GM06990 (cell line): Measurements from ENCODE around the gene FBXL22.

Experiments
- DNase-seq: peaks from one replicate; pipeline ENCODE4 v3.0.0-alpha.2; 2011; ENCODE audit not compliant: insufficient read length; ENCODE audit errors: extremely low read depth
- H3K27me3 ChIP-seq: replicated peaks from 2 replicates; pipeline ENCODE4 v1.6.0; 2011; ENCODE audit warnings: low read length; ENCODE audit not compliant: control insufficient read depth, insufficient read depth
- H3K36me3 ChIP-seq: 2 replicates; pipeline ENCODE4 v1.5.1; 2011; ENCODE audit warnings: low read length; ENCODE audit not compliant: control insufficient read depth, insufficient read depth
- H3K4me3 ChIP-seq: replicated peaks from 2 replicates; pipeline ENCODE4 v1.5.1; 2011; ENCODE audit warnings: low read depth, mild to moderate bottlenecking, control low read depth, low read length
- CTCF ChIP-seq: IDR thresholded peaks from 2 replicates; pipeline ENCODE4 v1.5.1; 2011; ENCODE audit warnings: low read length, control low read depth, mild to moderate bottlenecking, inconsistent platforms; ENCODE audit not compliant: insufficient read depth, poor library complexity, severe bottlenecking

The FBXL22 gene

DNA sequence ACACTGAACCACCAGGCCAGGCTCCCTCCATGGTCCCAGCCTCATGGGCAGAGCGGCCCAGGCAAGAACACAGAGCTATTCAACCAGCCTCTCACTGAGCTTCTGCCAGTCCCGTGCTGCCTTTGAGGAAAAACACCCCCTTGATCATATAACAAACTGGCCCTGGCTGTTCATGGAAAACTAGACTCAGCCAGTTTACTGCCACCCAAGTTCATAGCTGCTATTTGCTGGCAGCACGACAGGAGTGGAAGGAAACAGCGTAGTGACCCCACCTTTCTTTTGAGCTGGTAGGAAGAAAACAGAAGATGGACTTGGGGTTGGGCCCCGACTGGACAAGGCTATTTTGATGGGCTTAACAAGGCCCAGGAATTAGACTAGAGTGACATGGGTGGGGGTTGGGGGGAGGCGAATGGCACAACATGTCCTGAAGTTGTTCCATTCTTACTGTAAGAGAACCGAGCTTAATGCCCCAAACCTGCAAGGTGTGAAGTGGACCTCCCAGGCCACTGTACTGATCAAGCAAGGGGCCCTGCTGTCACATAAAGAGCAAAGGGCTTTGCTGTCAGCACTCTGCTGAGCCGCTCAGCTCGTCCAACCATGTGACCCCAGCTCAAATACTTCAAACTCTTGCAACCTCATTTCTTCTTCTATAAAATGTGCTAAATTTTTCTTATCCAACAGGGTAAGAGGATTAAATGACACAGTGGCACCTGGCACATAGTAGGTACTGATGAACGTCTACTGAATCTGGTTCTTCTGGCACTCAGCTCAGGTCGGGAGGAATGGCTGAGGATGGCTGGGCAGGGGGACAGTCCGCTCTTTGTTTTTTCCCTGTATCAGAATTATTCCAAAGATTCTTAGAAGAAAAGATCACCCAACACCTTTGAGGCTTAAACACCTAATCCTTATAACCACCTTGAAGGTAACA, 1.6 kb downstream of the FBXL22 start:
- Histone ChIP-seq H3K36me3 (peaks cover 2% of the 10 kb centered on the region; the same call in 1 of the 2 replicates), H3K27me3 (no peaks in the 10 kb centered on the region), H3K4me3 (no peak overlapping the region)
- no peak for DNase-seq
- TF ChIP-seq CTCF = no peak

DNA sequence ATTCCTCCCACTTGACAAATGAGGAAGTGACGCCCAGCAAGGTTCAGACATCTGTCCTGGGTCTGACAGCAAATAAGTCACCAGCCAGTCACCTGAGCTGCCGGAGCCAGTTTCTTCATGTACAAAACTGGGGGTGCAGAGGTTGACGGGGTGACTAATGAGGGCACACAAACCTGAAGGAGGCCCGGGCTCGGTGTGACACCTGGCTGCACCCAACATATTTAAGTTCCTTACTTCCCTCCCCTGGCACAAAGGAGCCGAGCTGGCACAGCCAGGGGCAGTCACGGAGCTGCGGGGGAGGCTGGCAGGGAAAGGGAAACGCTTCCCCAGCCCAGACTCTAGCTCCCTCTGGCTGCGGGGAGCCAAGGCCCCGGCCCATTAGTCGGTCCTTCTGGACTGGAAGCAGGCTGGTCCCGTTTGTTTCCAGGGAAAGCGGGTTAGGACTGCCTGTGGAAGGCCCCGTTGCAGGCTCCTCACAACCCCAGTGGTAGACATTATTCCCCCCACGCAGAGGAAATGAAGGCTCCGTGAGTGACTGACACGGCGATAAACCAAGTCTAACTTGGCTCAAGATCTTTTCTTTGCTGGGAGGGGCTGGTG, 2.3 kb downstream of the FBXL22 start:
- peak; percentile 74 for TF ChIP-seq CTCF
- Histone ChIP-seq H3K4me3 (peak overlapping the region; percentile 66), H3K36me3 (no peaks in the 10 kb centered on the region; the same call in none of the 2 replicates), H3K27me3 (no peaks in the 10 kb centered on the region)
- DNase-seq = peak; percentile 61

DNA sequence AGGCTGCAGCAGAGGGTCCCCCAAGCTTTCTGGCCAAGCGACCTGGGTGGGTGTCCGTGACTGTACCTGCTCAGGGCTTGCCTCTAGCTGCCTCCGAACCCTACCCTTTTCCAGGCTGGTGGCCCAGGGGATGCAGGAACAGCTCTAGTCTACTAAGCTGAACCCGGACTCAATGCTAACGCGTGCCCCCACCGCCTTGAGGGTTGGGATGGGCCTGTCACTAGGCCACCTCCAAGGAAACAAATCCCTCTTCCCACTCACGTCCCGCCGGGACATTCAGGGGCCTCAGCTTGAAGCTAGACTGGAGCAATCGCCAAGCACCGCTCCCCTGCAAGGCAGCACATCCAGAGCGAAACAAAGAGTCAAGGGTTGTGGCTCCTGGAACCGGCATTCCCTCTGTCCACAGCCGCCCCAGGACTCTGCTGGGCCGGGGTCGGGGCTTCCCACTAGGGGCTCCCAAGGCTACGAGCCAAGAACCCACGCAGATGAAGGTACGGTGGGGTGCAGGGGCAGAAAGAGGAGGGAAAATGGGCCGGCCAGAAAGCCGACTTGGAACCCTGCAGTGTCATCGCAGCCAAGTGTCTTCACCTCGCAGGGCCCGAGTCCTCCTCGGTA, 2.9 kb downstream of the FBXL22 start:
- H3K27me3 ChIP-seq = no peaks in the 10 kb centered on the region
- no peak for TF ChIP-seq CTCF
- no peak for DNase-seq
- H3K36me3 ChIP-seq = no peaks in the 10 kb centered on the region; the same call in none of the 2 replicates
- H3K4me3 ChIP-seq = peak overlapping the region; percentile 66

DNA sequence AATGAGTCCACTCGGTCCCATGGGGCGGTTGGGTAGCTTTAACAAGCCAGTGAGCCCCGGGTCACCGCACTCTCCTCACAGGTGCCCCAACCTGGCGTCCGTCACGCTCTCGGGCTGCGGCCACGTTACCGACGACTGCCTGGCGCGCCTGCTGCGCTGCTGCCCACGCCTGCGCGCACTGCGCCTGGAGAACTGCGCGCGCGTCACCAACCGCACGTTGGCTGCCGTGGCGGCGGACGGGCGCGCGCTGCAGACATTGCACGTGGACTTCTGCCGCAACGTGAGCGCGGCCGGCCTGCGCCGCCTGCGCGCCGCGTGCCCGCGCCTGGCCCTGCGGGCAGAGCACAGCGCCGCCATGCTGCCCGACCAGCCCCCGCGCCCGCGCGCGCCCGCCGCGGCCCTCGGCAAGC, 3.4 kb downstream of the FBXL22 start:
- Histone ChIP-seq H3K4me3 (peak overlapping the region; percentile 83), H3K36me3 (no peaks in the 10 kb centered on the region; the same call in none of the 2 replicates), H3K27me3 (no peaks in the 10 kb centered on the region)
- TF ChIP-seq CTCF = no peak
- peak; percentile 98 for DNase-seq

GRCh38 chr15:63601026-63601703, 4.0 kb downstream of the FBXL22 start:
- no peak for TF ChIP-seq CTCF
- DNase-seq = no peak
- Histone ChIP-seq H3K4me3 (peak overlapping the region; percentile 83), H3K27me3 (no peaks in the 10 kb centered on the region), H3K36me3 (no peaks in the 10 kb centered on the region; the same call in none of the 2 replicates)
